ENCODE results near the gene CNTF.

The CNTF gene

DNA sequence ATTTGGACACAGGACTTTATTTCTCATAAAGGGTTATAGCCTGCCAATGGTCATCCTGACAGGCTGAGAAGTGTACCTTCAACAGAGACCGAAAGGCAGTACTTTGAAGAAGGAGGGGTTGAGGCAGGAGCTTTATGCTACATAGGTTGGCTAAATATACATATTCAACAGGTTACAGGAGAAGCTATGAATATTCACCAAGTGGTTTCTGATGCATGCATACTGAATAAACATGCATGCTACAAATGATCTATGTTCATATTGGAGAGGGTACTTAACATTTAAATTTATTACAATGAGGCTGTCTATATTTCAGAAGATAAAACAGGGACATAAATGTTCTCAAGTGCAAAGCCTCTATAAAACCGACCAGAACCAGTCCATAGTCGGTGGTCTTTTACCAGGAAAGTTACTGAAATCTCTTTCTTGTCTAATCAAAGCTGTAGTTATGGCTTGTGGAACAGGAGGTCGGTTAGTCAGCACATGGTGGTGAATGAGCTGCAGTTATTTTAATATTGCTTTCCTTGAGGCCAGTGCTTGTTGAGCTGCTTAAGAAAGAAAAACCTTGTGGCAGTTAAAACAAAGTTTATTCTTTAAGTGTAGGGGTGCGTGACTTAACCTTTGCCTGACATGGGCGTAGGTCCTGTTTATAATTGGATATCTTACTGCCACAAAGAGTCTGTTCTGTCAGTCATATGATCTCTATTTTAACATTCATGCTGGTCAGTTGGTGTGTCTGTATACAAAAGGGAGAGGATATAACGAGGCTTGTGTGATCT lies 19.5 kb downstream of the CNTF start:
- DNase-seq (ENCODE audit: low read depth) = no peak

DNA sequence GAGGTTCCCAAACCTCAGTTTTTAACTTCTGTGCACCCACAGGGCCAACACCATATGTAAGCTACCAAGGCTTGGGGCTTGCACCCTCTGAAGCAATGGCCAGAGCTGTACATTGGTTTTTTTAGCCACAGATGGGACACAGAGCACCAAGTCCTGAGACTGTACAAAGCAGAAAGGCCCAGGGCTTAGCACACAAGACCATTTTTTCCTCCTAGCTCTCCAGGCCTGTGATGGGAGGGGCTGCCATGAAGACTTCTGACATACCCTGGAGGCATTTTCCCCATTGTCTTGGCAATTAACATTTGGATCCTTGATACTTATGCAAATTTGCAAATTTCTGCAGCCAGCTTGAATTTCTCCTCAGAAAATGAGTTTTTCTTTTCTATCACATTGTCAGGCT lies 23.4 kb downstream of the CNTF start:
- no peak for DNase-seq (ENCODE audit: low read depth)

DNA sequence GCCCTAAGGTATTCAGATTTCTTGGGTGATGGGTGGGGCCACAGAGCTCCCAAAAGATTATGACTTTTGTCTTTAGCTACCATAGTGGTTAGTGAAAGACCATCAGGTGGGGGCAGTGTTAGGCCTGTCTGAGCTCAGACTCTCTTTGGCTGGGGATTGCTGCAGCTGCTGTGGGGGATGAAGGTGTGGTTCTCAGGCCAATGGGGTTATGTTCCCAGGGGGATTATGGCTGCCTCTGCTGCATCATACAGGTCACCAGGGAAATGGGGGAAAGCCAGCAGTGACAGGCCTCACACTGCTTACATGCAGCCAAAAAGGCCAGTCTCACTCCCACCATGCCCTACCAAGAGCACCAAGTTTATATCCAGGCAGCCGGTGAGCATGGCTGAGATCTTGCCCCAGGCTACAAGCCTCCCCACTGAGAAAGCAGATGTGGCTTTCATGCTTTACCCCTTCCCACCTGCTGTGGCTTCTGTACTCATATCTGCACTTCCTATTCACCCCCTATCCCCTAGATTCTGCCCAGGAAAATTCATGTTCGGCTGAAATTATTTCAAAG lies 24.8 kb downstream of the CNTF start:
- DNase-seq (ENCODE audit: low read depth) = no peak

DNA sequence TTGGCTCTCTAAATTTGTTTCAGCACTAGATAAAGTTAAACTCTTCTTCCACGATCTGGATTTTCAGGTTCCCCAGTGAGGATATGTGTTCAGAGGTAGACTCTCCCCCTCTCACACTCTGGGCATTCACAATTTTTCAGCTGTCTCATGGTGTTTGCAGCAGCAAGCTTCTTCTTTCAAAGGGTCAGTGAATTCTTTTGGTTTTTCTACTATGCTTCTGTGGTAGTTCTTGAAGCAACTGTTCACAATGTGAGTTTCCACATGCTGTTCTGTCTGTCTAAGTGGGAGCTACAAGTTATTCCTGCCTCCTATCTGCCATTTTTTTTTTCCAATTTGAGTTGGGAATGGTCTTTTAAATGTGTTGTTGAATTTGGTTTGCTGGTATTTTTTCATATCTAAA lies 25.4 kb downstream of the CNTF start:
- no peak for DNase-seq (ENCODE audit: low read depth)

DNA sequence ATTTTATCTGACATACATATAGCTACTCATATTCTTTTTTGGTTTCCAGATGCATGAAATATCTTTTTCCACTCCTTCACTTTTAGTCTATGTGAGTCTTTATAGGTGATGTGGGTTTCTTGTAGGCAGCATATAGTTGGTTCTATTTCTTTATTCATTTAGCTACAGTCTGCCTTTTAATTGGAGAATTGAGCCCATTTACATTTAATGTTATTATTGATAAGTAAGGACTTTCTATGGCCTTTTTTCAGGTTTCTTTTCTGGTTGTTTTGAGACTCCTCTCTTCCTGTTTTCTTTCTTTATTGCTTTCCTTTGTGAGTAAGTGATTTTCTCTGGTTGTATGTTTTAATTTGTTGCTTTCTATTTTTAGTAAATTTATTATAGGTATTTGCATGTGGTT lies 27.2 kb downstream of the CNTF start:
- no peak for DNase-seq (ENCODE audit: low read depth)

DNA sequence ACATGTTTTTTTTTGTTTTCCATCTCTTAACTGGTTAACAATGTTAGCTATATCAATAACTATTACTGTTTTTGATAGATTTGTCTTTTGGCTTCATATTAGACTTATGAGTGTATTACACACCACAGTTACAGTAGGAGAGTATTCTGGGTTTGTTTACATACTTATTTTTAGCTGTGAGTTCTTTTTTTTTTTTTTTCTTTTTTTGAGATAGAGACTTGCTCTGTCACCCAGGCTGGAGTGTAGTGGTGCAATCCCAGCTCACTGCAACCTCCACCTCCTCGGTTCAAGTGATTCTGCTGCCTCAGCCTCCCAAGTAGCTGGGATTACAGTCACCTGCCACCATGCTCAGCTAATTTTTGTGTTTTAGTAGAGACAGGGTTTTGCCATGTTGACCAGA lies 28.0 kb downstream of the CNTF start:
- DNase-seq (ENCODE audit: low read depth) = no peak

DNA sequence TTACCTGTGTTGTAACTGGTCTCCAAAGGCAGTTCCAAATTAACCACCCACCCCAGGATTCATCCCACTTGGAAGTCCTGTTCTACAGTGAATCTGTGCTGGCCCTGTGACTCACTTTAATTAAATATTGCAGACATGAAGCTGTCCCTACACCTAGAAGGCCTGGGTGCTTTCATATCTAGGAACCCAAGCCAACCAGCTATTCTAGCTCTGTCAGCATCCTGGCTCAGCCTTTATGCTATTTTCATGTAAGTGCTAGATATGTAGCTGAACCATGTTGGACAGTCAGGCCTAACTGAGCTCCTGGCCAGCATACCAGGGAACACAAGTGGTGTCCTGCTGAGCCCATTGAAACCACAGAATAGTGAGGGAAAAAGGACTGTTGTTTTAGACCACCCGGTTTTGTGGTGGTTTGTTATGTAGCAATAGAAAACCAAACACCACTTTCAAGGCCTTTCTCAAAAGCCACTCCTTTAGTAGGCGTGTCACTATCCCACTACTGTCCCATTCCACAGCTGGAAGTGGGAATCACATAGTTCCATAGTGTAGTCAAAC lies 30.3 kb downstream of the CNTF start:
- DNase-seq (ENCODE audit: low read depth) = no peak

DNA sequence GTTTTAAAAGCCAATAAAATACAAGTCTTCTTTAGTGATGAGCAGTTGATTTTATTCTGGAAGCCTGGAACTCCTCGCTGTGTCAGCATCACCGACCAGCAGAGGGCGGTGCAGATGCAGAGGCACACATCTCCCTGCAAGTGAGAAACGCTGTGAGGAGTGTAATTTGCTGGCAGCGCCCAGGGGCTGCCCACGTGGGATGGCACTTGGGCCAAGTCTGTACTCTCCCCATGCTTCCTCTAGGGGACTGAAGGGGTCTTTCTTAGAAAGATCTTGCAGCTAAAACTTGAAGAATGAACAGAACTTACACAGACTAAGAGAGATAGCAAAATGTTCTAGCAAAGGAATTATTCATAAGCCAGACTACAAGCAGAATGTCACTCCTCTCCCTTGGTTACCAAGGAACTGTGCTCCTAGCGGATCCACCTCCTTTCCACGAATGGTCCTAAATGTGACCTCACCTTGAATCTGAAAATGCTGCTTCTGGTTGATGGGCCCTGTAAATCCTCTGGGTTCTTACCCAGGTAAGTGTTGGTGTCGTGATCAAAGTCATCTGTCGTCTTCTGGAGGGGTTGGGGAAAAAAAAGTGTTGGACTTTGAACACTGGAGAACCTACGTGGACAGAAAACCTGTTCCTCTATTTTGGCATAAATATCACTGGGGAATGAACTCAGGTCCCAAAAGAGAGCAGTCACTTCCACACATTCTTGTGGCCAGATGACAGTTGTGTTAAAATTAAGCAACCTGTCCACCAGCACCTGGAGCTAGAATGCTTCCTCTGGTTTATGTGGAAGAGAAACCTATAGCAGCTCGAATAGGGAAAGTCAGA lies 31.8 kb downstream of the CNTF start:
- peak; percentile 56 for DNase-seq (ENCODE audit: low read depth)

DNA sequence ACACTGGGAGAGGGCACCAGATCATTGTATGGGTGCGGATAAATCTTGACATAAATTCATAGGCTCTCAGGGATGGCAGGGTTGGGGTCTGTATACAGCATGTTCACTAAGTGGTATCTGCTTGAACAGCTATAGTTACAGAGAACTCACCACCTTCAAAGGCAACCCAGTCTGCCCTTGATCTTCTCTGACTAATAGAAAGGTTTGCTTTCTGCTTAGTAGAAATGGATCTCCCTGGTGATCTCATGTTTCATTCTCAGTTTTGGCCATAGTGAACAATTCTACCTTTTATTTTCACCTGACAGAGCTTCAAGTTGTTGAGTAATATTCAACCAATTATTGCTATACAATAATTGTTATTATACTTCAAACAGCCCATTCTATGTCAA lies 32.4 kb downstream of the CNTF start:
- no peak for DNase-seq (ENCODE audit: low read depth)

DNA sequence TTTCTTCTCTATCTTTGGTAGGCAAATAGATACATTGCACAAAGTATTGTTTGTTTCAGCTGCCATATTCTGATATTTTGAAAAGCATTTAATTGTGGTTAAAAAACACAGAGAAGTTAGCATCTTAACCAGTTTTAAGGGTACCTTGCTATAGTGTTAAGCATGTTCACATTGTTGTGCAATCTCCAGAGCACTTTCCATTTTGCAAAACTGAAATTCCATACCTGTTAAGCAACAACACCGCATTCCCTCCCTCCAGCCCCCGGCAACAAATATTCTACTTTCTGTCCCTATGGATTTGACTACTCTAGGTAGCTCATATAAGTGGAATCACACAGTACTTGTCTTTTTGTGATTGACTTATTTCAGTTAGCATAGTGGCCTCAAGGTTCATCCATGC lies 33.9 kb downstream of the CNTF start:
- DNase-seq (ENCODE audit: low read depth) = no peak

DNA sequence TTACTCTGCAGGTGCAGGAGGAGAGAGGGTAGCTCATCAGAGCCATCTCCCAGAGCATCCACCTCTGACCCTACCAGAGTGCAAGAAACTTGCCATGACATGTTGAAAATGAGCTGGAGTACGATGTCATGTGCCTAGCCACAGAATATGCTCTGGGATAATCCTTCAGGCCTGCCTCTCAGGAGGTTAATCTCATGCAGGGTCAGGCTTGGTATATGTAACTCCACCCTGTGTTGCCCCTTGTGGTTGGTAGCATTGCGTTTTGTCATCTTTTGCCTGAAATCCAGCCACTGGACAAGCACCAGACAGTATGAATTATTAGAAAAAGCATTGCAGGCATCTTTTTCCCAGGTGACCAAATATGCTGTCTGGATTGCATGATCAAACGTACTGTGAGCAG lies 36.2 kb downstream of the CNTF start:
- DNase-seq (ENCODE audit: low read depth) = no peak

DNA sequence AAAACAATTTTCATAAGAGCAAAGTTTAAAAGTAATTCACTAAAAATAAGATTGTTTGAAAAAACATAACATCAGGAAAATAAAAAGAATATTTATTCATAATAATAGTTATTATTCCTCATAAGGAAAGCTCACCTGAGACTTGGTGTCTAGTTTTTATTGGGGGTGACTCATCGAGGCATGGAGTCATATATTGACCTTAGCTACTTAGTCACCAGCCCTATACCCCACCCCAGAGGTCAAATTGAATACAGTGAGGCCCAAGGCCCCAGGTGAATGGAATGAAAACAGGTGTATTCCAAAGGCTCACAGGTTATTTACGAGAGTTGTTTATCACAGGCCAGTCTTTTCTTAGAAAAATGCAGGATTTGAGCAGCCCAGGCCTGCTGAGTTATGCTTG lies 36.9 kb downstream of the CNTF start:
- no peak for DNase-seq (ENCODE audit: low read depth)

DNA sequence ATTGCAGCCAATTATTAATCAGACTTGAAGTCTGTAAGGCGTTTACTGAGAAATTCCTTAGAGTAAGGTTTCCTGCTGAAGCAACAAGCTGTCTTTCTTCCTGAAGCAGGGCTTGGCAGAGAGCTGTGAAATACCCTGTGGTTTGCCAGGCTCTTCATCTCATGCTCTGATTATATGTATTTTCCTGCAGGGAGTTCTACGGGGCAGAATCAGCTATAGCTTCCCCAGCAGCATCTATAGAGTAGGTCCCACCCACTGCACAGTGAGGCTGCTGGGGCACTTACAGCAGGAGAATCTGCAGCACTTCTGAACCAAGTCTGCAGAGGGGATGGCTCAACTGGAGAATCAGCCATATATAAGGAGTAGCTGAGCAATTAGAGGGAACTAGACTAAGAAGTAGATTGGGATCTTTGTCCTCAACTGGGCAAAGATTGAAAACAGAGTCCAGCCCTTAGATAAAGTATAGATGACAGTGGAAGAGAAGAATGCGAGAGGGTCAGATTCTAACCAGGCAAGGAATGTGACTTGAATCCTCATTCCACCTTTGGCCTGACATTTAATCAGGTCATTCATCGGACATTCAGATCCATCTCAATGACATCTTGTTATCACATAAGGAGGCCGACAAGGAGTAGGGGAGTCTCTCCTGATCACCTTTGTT lies 37.6 kb downstream of the CNTF start:
- DNase-seq (ENCODE audit: low read depth) = no peak

DNA sequence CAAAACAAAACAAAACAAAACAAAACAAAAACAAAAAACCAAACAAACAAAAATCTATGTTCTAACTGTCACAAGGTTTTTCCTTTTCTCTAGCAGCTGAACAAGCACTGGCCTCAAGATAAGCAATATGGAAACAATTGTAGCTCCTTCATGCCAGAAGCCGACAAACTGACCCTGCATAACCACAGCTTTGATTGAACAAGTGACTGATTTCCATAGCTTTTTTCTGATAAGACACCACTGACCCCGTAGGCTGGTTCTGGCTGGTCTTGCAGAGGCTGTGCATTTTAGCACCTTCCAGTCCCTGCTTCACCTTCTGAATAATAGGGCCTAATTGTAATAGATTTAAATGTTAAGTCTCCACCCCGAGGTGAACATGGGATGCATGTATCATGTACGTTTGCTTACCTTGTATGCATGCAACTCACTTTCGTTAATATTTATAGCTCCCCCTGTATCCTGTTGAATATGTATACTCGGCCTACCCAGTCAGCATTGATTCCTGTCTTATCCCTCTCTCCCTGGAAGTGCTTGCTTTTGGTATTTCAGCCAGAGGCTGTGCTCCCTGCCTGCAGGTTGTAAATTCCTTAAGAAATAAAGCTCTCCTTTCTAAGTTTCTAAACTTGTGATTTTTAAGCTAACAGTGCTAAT lies 49.6 kb downstream of the CNTF start:
- DNase-seq (ENCODE audit: low read depth) = no peak

DNA sequence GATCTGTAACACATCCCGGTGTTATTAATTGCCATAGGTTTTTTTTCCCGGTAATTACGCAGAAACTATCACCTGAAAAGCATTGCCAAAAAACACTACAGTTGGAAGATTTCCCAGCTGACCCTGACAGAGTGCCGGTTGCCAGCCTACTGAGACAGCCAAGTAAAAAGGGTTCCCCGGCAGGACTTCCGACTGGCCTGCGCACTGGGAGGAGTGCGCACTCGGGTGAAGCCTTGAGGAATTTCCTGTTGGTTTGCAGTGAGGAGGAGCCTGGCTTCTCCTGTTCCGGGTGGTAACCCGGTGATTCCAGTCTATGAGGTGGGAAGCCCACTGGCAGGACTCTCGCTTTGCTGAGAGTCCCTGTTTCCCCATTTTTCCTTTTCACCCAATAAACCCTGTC lies 52.1 kb downstream of the CNTF start:
- DNase-seq (ENCODE audit: low read depth) = no peak

Data from stimulated activated CD8-positive, alpha-beta memory T cell treated with anti-CD3 and anti-CD28 coated beads, Interleukin-15, amount 100 ng/mL, for 24 hours (primary cell).